Endothelial cell (in vitro differentiated cells): ENCODE data around the gene PLXNA1. TPM values are rescaled to one million over a fixed set of nuclear protein-coding genes. Genes with fewer than 3 reads are reported as not detected.

ENCODE experiments used
- DNase-seq: peaks from one replicate; pipeline ENCODE4 v3.0.0; 2021; ENCODE audit warnings: low spot score
- H3K27ac Mint-ChIP-seq: one replicate; pipeline ENCODE4 v1.8.0; 2021; ENCODE audit warnings: mixed read lengths, inconsistent platforms; ENCODE audit not compliant: unreplicated experiment
- H3K27me3 Mint-ChIP-seq: one replicate; pipeline ENCODE4 v1.8.0; 2021; ENCODE audit warnings: mild to moderate bottlenecking, moderate library complexity, mixed read lengths, inconsistent platforms; ENCODE audit not compliant: unreplicated experiment
- H3K36me3 Mint-ChIP-seq: one replicate; pipeline ENCODE4 v1.8.0; 2021; ENCODE audit warnings: mild to moderate bottlenecking, low read depth, mixed read lengths, inconsistent platforms; ENCODE audit not compliant: unreplicated experiment
- H3K4me1 Mint-ChIP-seq: one replicate; pipeline ENCODE4 v1.8.0; 2021; ENCODE audit warnings: mild to moderate bottlenecking, mixed read lengths, inconsistent platforms; ENCODE audit not compliant: unreplicated experiment
- H3K4me3 Mint-ChIP-seq: one replicate; pipeline ENCODE4 v1.8.0; 2021; ENCODE audit warnings: mild to moderate bottlenecking, mixed read lengths, inconsistent platforms; ENCODE audit not compliant: unreplicated experiment
- H3K9me3 Mint-ChIP-seq: one replicate; pipeline ENCODE4 v1.8.0; 2021; ENCODE audit warnings: mixed read lengths, inconsistent platforms; ENCODE audit not compliant: unreplicated experiment
- total RNA-seq: library from RNA; stranded (reverse); fragmentation: NEBNext Ultra II Directional; extraction: Animal tissue kit (Norgen Biotek cat#: 25700); gene quantifications from one replicate; pipeline ENCODE4 v1.2.1, GENCODE V29; 2021; ENCODE audit not compliant: unreplicated experiment
- TF ChIP-seq, protein P1 (sequence below): fragments of 200-600 bp; sonication (generic); IDR thresholded peaks from one replicate; pipeline ENCODE4 v1.5.0; 2021; ENCODE audit warnings: antibody characterized with exemption; ENCODE audit not compliant: unreplicated experiment

Gene PLXNA1
- total RNA-seq, 1 donor from 2014 or later = 31.8 TPM

DNA sequence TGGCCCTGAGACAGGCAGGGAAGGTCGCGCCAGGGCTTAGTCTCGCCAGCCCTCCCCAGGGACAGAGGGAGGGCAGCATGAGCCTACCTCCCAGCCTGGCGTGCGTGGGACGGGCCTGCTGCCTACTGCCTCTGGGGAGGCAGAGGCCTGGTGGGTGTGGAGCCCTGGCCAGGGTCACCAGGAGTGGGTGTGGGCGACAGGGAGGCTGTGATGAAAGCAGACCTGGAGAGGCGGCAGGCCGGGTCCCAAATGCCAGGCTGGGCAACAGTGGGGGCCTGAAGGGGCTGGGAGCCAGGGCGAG is 33.1 kb downstream of the PLXNA1 start:
- no peak for DNase-seq
- Mint-ChIP-seq H3K9me3 (no peaks in the 10 kb centered on the region), H3K27ac (no peak overlapping the region), H3K36me3 (peaks cover 9% of the 10 kb centered on the region), H3K4me3 (no peak overlapping the region), H3K27me3 (peaks cover 5% of the 10 kb centered on the region), H3K4me1 (no peaks in the 10 kb centered on the region)
- TF ChIP-seq, protein P1, sequence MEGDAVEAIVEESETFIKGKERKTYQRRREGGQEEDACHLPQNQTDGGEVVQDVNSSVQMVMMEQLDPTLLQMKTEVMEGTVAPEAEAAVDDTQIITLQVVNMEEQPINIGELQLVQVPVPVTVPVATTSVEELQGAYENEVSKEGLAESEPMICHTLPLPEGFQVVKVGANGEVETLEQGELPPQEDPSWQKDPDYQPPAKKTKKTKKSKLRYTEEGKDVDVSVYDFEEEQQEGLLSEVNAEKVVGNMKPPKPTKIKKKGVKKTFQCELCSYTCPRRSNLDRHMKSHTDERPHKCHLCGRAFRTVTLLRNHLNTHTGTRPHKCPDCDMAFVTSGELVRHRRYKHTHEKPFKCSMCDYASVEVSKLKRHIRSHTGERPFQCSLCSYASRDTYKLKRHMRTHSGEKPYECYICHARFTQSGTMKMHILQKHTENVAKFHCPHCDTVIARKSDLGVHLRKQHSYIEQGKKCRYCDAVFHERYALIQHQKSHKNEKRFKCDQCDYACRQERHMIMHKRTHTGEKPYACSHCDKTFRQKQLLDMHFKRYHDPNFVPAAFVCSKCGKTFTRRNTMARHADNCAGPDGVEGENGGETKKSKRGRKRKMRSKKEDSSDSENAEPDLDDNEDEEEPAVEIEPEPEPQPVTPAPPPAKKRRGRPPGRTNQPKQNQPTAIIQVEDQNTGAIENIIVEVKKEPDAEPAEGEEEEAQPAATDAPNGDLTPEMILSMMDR = no peak

DNA sequence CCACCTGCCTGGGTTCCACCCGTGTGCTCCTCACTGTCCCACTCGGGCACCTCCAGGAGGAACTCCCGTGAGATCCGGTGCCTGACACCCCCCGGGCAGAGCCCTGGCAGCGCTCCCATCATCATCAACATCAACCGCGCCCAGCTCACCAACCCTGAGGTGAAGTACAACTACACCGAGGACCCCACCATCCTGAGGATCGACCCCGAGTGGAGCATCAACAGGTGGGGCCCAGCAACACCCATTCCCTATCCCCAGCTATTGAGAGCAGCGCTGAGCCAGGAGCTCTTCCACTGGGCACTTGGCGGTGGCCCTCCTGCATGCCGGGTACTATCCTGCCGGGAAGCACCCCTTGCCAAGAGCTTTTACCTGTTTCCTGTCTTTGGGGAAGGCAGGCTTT is 33.5 kb downstream of the PLXNA1 start:
- Mint-ChIP-seq H3K36me3 (peaks cover 13% of the 10 kb centered on the region), H3K9me3 (no peaks in the 10 kb centered on the region), H3K4me1 (no peaks in the 10 kb centered on the region), H3K27ac (no peak overlapping the region), H3K4me3 (no peak overlapping the region), H3K27me3 (peaks cover 5% of the 10 kb centered on the region)
- TF ChIP-seq, protein P1 = no peak
- no peak for DNase-seq

DNA sequence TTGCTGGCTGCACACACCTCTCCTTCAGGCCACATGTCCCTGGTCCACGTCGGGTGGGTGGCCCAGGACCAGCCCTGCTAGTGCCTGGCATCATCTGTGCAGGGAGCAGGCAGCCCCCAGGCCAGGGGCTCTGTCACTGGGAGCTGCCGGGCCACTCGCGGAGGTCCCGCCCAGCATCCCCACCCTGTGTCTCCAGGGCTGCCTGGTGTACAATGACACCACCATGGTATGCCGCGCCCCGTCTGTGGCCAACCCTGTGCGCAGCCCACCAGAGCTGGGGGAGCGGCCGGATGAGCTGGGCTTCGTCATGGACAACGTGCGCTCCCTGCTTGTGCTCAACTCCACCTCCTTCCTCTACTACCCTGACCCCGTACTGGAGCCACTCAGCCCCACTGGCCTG is 34.3 kb downstream of the PLXNA1 start:
- H3K27me3 Mint-ChIP-seq = peaks cover 3% of the 10 kb centered on the region

DNA sequence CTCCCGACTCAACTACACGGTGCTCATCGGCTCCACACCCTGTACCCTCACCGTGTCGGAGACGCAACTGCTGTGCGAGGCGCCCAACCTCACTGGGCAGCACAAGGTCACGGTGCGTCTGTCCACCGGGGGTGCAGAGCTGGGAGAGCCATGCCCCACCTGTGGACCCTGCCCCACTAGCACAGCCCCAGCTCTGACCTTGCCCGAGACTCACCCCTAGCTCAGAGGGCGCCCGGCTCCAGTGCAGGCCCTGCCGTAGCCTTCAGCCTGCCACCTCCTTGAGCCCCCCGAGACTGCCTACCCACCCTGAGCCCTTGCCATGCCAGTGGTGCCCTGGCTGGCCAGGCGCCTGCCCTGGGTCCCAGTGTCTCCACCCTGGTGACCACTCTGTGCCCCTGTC is 34.9 kb downstream of the PLXNA1 start:
- Mint-ChIP-seq H3K27ac (no peak overlapping the region), H3K4me1 (no peaks in the 10 kb centered on the region), H3K4me3 (no peak overlapping the region), H3K27me3 (peaks cover 3% of the 10 kb centered on the region), H3K36me3 (peaks cover 14% of the 10 kb centered on the region), H3K9me3 (no peaks in the 10 kb centered on the region)
- no peak for DNase-seq
- TF ChIP-seq, protein P1 = no peak

More for the DNA sequence above, 34.3 kb downstream of the PLXNA1 start:
- TF ChIP-seq, protein P1 = no peak
- H3K4me1 Mint-ChIP-seq = no peaks in the 10 kb centered on the region
- no peak for DNase-seq
- H3K9me3 Mint-ChIP-seq = no peaks in the 10 kb centered on the region
- no peak overlapping the region for H3K27ac Mint-ChIP-seq
- H3K4me3 Mint-ChIP-seq = no peak overlapping the region
- peaks cover 14% of the 10 kb centered on the region for H3K36me3 Mint-ChIP-seq

- no peak for DNase-seq
- no peak overlapping the region for H3K4me3 Mint-ChIP-seq
- no peaks in the 10 kb centered on the region for H3K4me1 Mint-ChIP-seq
- H3K36me3 Mint-ChIP-seq = peaks cover 14% of the 10 kb centered on the region
- no peaks in the 10 kb centered on the region for H3K9me3 Mint-ChIP-seq
- peaks cover 3% of the 10 kb centered on the region for H3K27me3 Mint-ChIP-seq
- TF ChIP-seq, protein P1 = no peak
- H3K27ac Mint-ChIP-seq = no peak overlapping the region
Measured at GRCh38 chr3:127018306-127018828, 35.5 kb downstream of the PLXNA1 start.
